ENCODE measurements around the gene FOSB. TPM values are rescaled to one million over a fixed set of nuclear protein-coding genes. Genes with fewer than 3 reads are reported as not detected.
"Not testable (repeated sequence)": the region's sequence is repeated elsewhere in the genome, so short reads cannot be mapped to it uniquely, and the experiment has no call there.

Gene FOSB
- total and polyA plus RNA-seq, 7 experiments from 2014 or later, result 2.1 to 1,925 (median 19.3) TPM

DNA sequence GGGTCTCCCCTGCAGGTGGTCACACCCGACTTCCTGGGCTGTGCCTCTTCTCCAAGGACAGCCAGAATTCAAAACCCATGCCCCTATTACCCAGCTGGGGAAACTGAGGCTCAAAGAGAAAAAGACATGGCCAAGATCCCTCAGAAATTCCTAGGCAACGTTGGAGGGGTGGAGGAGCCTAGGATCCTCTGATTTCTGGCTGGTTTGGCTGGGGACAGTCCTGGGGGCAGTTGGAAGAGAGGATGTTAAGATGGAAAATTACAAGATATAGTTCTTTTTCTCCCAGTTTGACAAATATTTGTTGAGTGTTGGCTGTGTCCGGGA, 41.9 kb downstream of the FOSB start:
- Histone ChIP-seq H3K4me1 (ENCODE audit: control insufficient read depth in 2 of 2, insufficient read depth in 2 of 2, low read length in 2 of 2) (peaks cover 26 to 39% of the 10 kb centered on the region in 2 donors), H3K36me3 (ENCODE audit: control insufficient read depth in 2 of 3, insufficient read depth in 3 of 3, low read length in 3 of 3) (peaks cover 0 to 3% (median 0%) of the 10 kb centered on the region in 3 experiments), H3K4me3 (ENCODE audit: low read length) (no peak overlapping the region), H3K27ac (ENCODE audit: low read depth, low read length) (peak overlapping the region; percentile 87), H3K27me3 (ENCODE audit: control insufficient read depth in 2 of 2, insufficient read depth in 2 of 2, low read length in 2 of 2) (no peaks in the 10 kb centered on the region), H3K9me3 (ENCODE audit: control insufficient read depth in 2 of 3, low read length in 3 of 3) (no peaks in the 10 kb centered on the region)
- ATAC-seq, result no peak
- Mint-ChIP-seq H3K4me1 (peaks cover 45 to 71% (median 52%) of the 10 kb centered on the region in 7 donors), H3K27me3 (no peaks in the 10 kb centered on the region), H3K4me3 (peak overlapping the region; percentile 66 to 96 (median 92)), H3K9me3 (no peaks in the 10 kb centered on the region), H3K36me3 (peaks cover 0 to 13% (median 0%) of the 10 kb centered on the region in 5 donors), H3K27ac (peak overlapping the region; percentile 18 to 91 (median 79))
- intact Hi-C loops (cut with micrococcal nuclease), result no loop called here
- DNase-seq, result no peak
- ChIA-PET CTCF (interaction anchor here (1.2 kb wide), 1 partner anchor 11 kb away, joined by 4 read pairs; no protein-coding TSS in a partner anchor), POLR2A (no interaction called here)

DNA sequence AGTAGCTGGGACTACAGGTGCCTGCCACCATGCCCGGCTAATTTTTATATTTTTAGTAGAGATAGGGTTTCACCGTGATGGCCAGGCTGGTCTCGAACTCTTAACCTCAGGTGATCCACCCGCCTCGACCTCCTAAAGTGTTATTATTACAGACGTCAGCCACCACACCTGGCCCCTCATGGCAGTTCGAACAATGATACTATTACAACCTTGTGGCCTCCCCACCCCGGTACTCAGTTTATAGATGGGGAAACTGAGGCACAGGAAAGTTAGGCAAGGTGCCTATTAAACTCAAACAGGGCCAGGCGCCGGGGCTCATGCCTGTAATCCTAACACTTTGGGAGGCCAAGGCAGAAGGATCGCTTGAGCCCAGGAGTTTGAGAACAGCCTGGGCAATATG, 42.6 kb downstream of the FOSB start:
- H3K9me3 ChIP-seq (ENCODE audit: control insufficient read depth in 2 of 3, low read length in 3 of 3); ATAC-seq; H3K9me3 Mint-ChIP-seq; H3K4me3 ChIP-seq (ENCODE audit: low read length); DNase-seq; intact Hi-C loops (cut with micrococcal nuclease); H3K27me3 ChIP-seq (ENCODE audit: control insufficient read depth in 2 of 2, insufficient read depth in 2 of 2, low read length in 2 of 2); POLR2A ChIA-PET; H3K27me3 Mint-ChIP-seq; H3K36me3 ChIP-seq (ENCODE audit: control insufficient read depth in 2 of 3, insufficient read depth in 3 of 3, low read length in 3 of 3): not testable (repeated sequence)
- CTCF ChIA-PET, result interaction anchor here (1.2 kb wide), 1 partner anchor 11 kb away, joined by 4 read pairs; no protein-coding TSS in a partner anchor
- Mint-ChIP-seq H3K4me1 (peaks cover 43 to 72% (median 58%) of the 10 kb centered on the region in 7 donors), H3K36me3 (peaks cover 0 to 12% (median 0%) of the 10 kb centered on the region in 5 donors), H3K27ac (peak overlapping the region; percentile 26 to 91 (median 77)), H3K4me3 (peak overlapping the region; percentile 66 to 96 (median 92))
- Histone ChIP-seq H3K27ac (ENCODE audit: low read depth, low read length) (peak overlapping the region; percentile 19), H3K4me1 (ENCODE audit: control insufficient read depth in 2 of 2, insufficient read depth in 2 of 2, low read length in 2 of 2) (peaks cover 32 to 46% of the 10 kb centered on the region in 2 donors)

DNA sequence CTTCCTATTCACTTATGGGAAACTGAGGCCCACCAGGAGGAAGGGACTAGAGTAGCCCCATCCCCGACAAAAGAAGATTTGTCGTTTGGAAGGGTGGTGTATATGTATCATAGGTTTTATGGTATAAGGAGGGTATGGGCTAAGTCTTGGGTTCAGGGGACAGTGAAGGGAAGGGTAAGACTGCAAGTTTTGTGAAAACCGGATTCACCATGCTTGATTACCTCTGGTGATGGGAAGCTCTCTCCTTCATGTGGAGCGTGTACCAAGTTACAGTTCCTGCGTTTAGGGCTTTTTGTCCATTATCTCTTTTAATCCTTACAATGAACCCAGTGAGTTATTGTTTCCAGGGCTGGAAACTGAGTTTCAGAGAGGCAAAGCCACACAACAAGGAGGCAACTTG, 43.3 kb downstream of the FOSB start:
- Histone ChIP-seq H3K27ac (ENCODE audit: low read depth, low read length) (no peak overlapping the region), H3K9me3 (ENCODE audit: control insufficient read depth in 2 of 3, low read length in 3 of 3) (no peaks in the 10 kb centered on the region), H3K4me1 (ENCODE audit: control insufficient read depth in 2 of 2, insufficient read depth in 2 of 2, low read length in 2 of 2) (peaks cover 30 to 50% of the 10 kb centered on the region in 2 donors), H3K36me3 (ENCODE audit: control insufficient read depth in 2 of 3, insufficient read depth in 3 of 3, low read length in 3 of 3) (peaks cover 0 to 5% (median 0%) of the 10 kb centered on the region in 3 experiments), H3K27me3 (ENCODE audit: control insufficient read depth in 2 of 2, insufficient read depth in 2 of 2, low read length in 2 of 2) (no peaks in the 10 kb centered on the region), H3K4me3 (ENCODE audit: low read length) (no peak overlapping the region)
- H3K27ac Mint-ChIP-seq, result peak overlapping the region in 8 of 9 donors; percentile 37 to 91 (median 82)
- peaks cover 0 to 12% (median 0%) of the 10 kb centered on the region in 5 donors for H3K36me3 Mint-ChIP-seq
- H3K9me3 Mint-ChIP-seq, result no peaks in the 10 kb centered on the region
- peak overlapping the region; percentile 32 to 96 (median 48) for H3K4me3 Mint-ChIP-seq
- H3K27me3 Mint-ChIP-seq, result no peaks in the 10 kb centered on the region
- ChIA-PET CTCF (no interaction called here), POLR2A (no interaction called here)
- DNase-seq (no peak), ATAC-seq (no peak)
- intact Hi-C loops (cut with micrococcal nuclease), result no loop called here
- H3K4me1 Mint-ChIP-seq, result peaks cover 40 to 71% (median 56%) of the 10 kb centered on the region in 7 donors

DNA sequence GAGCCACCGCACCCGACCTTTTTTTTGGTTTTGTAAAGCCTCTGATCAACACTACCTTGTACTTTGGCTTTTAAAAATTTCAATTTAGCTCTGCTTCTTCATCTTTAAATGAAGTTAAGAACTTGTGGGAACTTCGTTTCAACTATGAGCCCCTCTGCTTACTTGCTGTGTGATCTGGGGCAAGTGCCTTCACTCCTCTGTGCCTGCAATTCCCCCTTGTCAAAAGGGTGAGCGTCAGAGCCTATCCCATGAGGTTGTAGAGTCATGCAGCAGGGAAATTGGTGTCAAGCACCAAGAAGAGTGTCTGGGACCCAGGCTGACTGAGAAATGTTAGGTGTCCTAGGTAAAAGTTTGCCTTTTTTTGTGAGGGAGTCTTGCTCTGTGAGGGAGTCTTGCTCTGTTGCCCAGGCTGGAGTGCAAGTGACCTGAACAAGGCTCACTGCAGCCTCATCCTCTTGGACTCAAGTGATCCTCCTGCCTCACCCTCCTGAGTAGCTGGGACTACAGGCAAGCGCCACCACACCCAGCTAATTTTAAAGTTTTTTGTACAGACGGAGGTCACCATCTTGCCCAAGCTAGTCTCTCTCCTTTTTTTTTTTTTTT, 45.2 kb downstream of the FOSB start:
- Histone ChIP-seq H3K27me3 (ENCODE audit: control insufficient read depth in 2 of 2, insufficient read depth in 2 of 2, low read length in 2 of 2) (no peaks in the 10 kb centered on the region), H3K4me1 (ENCODE audit: control insufficient read depth in 2 of 2, insufficient read depth in 2 of 2, low read length in 2 of 2) (peaks cover 29 to 48% of the 10 kb centered on the region in 2 donors), H3K36me3 (ENCODE audit: control insufficient read depth in 2 of 3, insufficient read depth in 3 of 3, low read length in 3 of 3) (peaks cover 0 to 17% (median 0%) of the 10 kb centered on the region in 3 experiments), H3K9me3 (ENCODE audit: control insufficient read depth in 2 of 3, low read length in 3 of 3) (no peaks in the 10 kb centered on the region), H3K4me3 (ENCODE audit: low read length) (no peak overlapping the region), H3K27ac (ENCODE audit: low read depth, low read length) (no peak overlapping the region)
- no peaks in the 10 kb centered on the region for H3K9me3 Mint-ChIP-seq
- peaks cover 0 to 18% (median 4%) of the 10 kb centered on the region in 5 donors for H3K36me3 Mint-ChIP-seq
- POLR2A ChIA-PET, result no interaction called here
- no peak for DNase-seq
- no peaks in the 10 kb centered on the region for H3K27me3 Mint-ChIP-seq
- H3K27ac Mint-ChIP-seq, result peak overlapping the region; percentile 43 to 96 (median 71)
- ATAC-seq, result no peak
- intact Hi-C loops (cut with micrococcal nuclease), result loop anchor here in 1 of 2 donors (1.0 kb wide), 1 partner anchor 8 kb away; no protein-coding TSS in a partner anchor
- CTCF ChIA-PET, result no interaction called here
- peaks cover 45 to 75% (median 60%) of the 10 kb centered on the region in 7 donors for H3K4me1 Mint-ChIP-seq
- peak overlapping the region in 7 of 10 donors; percentile 17 to 62 (median 45) for H3K4me3 Mint-ChIP-seq

GRCh38 chr19:45514376-45515051, 46.7 kb downstream of the FOSB start:
- POLR2A ChIA-PET, result interaction anchor here (0.7 to 1.7 kb wide), 2 partner anchors 14 to 163 kb away, joined by 3 to 4 read pairs; no protein-coding TSS in a partner anchor
- Histone ChIP-seq H3K27ac (ENCODE audit: low read depth, low read length) (peak overlapping the region; percentile 59), H3K4me3 (ENCODE audit: low read length) (peak overlapping the region; percentile 34), H3K4me1 (ENCODE audit: control insufficient read depth in 2 of 2, insufficient read depth in 2 of 2, low read length in 2 of 2) (peaks cover 28 to 46% of the 10 kb centered on the region in 2 donors), H3K36me3 (ENCODE audit: control insufficient read depth in 2 of 3, insufficient read depth in 3 of 3, low read length in 3 of 3) (peaks cover 0 to 26% (median 3%) of the 10 kb centered on the region in 3 experiments), H3K9me3 (ENCODE audit: control insufficient read depth in 2 of 3, low read length in 3 of 3) (no peaks in the 10 kb centered on the region), H3K27me3 (ENCODE audit: control insufficient read depth in 2 of 2, insufficient read depth in 2 of 2, low read length in 2 of 2) (no peaks in the 10 kb centered on the region)
- Mint-ChIP-seq H3K4me1 (peaks cover 39 to 70% (median 60%) of the 10 kb centered on the region in 7 donors), H3K27me3 (no peaks in the 10 kb centered on the region), H3K9me3 (no peaks in the 10 kb centered on the region), H3K36me3 (peaks cover 0 to 26% (median 4%) of the 10 kb centered on the region in 5 donors), H3K4me3 (peak overlapping the region; percentile 27 to 86 (median 66)), H3K27ac (peak overlapping the region; percentile 78 to 96 (median 89))
- ATAC-seq (no peak), DNase-seq (no peak)
- intact Hi-C loops (cut with micrococcal nuclease), result no loop called here
- CTCF ChIA-PET, result interaction anchor here (0.9 to 1.4 kb wide), 2 partner anchors 44 to 75 kb away, joined by 4 to 5 read pairs; no protein-coding TSS in a partner anchor

DNA sequence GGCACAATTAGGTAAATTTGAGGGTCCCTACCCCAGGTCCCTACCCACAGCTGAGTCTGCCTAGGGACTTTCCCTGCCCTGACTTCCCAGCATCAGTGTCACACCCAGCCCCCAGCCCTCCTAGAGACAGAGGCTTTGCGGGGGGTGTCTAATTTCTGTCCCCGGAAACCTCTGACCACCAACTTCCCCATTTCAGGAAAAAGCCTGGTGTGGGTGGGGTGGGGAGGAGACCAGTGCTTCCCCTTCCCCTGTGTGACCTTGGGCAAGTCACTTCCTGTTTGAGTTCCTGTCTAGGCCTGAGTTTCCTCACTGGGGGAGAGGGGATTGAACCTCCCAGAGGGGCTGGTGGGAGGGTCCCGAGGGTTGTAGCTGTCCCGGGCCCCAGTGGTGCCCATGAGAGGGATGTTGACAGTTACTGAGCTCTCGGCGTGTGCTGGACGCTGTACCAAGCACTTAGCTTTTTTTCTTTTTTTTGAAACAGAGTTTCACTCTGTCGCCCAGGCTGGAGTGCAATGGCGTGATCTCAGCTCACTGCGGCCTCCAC, 47.4 kb downstream of the FOSB start:
- peak overlapping the region in 8 of 10 donors; percentile 41 to 70 (median 60) for H3K4me3 Mint-ChIP-seq
- peaks cover 0 to 29% (median 3%) of the 10 kb centered on the region in 3 experiments for H3K36me3 ChIP-seq (ENCODE audit: control insufficient read depth in 2 of 3, insufficient read depth in 3 of 3, low read length in 3 of 3)
- no peaks in the 10 kb centered on the region for H3K9me3 Mint-ChIP-seq
- peak overlapping the region; percentile 34 for H3K4me3 ChIP-seq (ENCODE audit: low read length)
- peak overlapping the region; percentile 59 for H3K27ac ChIP-seq (ENCODE audit: low read depth, low read length)
- peaks cover 24 to 40% of the 10 kb centered on the region in 2 donors for H3K4me1 ChIP-seq (ENCODE audit: control insufficient read depth in 2 of 2, insufficient read depth in 2 of 2, low read length in 2 of 2)
- H3K4me1 Mint-ChIP-seq, result peaks cover 32 to 63% (median 54%) of the 10 kb centered on the region in 7 donors
- intact Hi-C loops (cut with micrococcal nuclease), result no loop called here
- H3K27me3 ChIP-seq (ENCODE audit: control insufficient read depth in 2 of 2, insufficient read depth in 2 of 2, low read length in 2 of 2), result no peaks in the 10 kb centered on the region
- DNase-seq, result no peak
- POLR2A ChIA-PET, result interaction anchor here (0.7 to 1.7 kb wide), 2 partner anchors 14 to 162 kb away, joined by 3 to 4 read pairs; no protein-coding TSS in a partner anchor
- H3K36me3 Mint-ChIP-seq, result peaks cover 0 to 23% (median 4%) of the 10 kb centered on the region in 5 donors
- peak; percentile 88 for ATAC-seq
- H3K27me3 Mint-ChIP-seq, result no peaks in the 10 kb centered on the region
- CTCF ChIA-PET, result interaction anchor here (0.9 to 1.4 kb wide), 3 partner anchors 43 to 127 kb away, joined by 4 to 5 read pairs (median 4); no protein-coding TSS in a partner anchor
- H3K27ac Mint-ChIP-seq, result peak overlapping the region; percentile 69 to 89 (median 87)
- H3K9me3 ChIP-seq (ENCODE audit: control insufficient read depth in 2 of 3, low read length in 3 of 3), result no peaks in the 10 kb centered on the region
